H1 (cell line): ENCODE data around the gene UBAP1.

Source experiments
- CEBPB ChIP-seq: IDR thresholded peaks from 2 replicates; pipeline ENCODE4 v1.6.1; 2012; ENCODE audit warnings: low read depth, low read length
- EP300 ChIP-seq, 2 experiments: IDR thresholded peaks; 1 replicate in 1 of 2; 2 replicates in 1 of 2; pipeline ENCODE4 v1.6.1; 2011 to 2012; ENCODE audit warnings: low read depth in 2 of 2, low read length in 2 of 2, mild to moderate bottlenecking in 2 of 2, borderline replicate concordance in 1 of 2, inconsistent platforms in 1 of 2, moderate library complexity in 1 of 2
- EZH2 ChIP-seq: fragments of 200-600 bp; sonication (generic); IDR thresholded peaks from 2 replicates; pipeline ENCODE4 v1.7.1; 2012; ENCODE audit warnings: low read depth, mild to moderate bottlenecking, moderate library complexity, low read length, inconsistent platforms; ENCODE audit not compliant: severe bottlenecking
- HDAC2 ChIP-seq, 2 experiments: fragments of 300-600 bp in 1 of 2; sonication (generic) in 1 of 2; IDR thresholded peaks; 2 replicates each; pipeline ENCODE4 v1.6.1; 2011 to 2012; ENCODE audit warnings: low read depth in 2 of 2, low read length in 2 of 2, mild to moderate bottlenecking in 2 of 2, moderate library complexity in 2 of 2, borderline replicate concordance in 1 of 2, inconsistent platforms in 1 of 2
- JUN ChIP-seq: IDR thresholded peaks from 2 replicates; pipeline ENCODE4 v1.6.1; 2011; ENCODE audit warnings: low read depth, mild to moderate bottlenecking, improper control_type of control experiment, low read length
- JUND ChIP-seq: IDR thresholded peaks from 2 replicates; pipeline ENCODE4 v1.6.1; 2011; ENCODE audit warnings: mild to moderate bottlenecking, improper control_type of control experiment, low read length
- POLR2A ChIP-seq, 2 experiments: IDR thresholded peaks; 1 replicate in 1 of 2; 2 replicates in 1 of 2; pipeline ENCODE4 v1.6.1; 2011; ENCODE audit warnings: low read depth in 2 of 2, low read length in 2 of 2, mild to moderate bottlenecking in 2 of 2; ENCODE audit errors: control extremely low read depth in 1 of 2
- RAD21 ChIP-seq, 2 experiments: IDR thresholded peaks in 1 of 2; conservative IDR thresholded peaks in 1 of 2; 2 replicates each; pipeline ENCODE4 v1.6.1; 2011; ENCODE audit warnings: low read depth in 2 of 2, low read length in 2 of 2, improper control_type of control experiment in 1 of 2, inconsistent platforms in 1 of 2, mild to moderate bottlenecking in 1 of 2, moderate library complexity in 1 of 2
- SRF ChIP-seq: IDR thresholded peaks from 2 replicates; pipeline ENCODE4 v1.6.1; 2011; ENCODE audit warnings: mild to moderate bottlenecking, low read depth, low read length, moderate library complexity
- TAF7 ChIP-seq: optimal IDR thresholded peaks from 2 replicates; pipeline ENCODE3; 2011; ENCODE audit warnings: low read depth, mild to moderate bottlenecking, inconsistent platforms, low read length, moderate library complexity, borderline replicate concordance
- TBP ChIP-seq: IDR thresholded peaks from 2 replicates; pipeline ENCODE4 v1.6.1; 2011; ENCODE audit warnings: low read depth, low read length, improper control_type of control experiment
- YY1 ChIP-seq: IDR thresholded peaks from 2 replicates; pipeline ENCODE4 v1.6.1; 2011; ENCODE audit warnings: low read depth, mild to moderate bottlenecking, low read length
- TF ChIP-seq, protein P1 (sequence below): IDR thresholded peaks from 2 replicates; pipeline ENCODE4 v1.6.1; 2011; ENCODE audit warnings: low read length, improper control_type of control experiment
- TF ChIP-seq, protein P2 (sequence below), 3 experiments: IDR thresholded peaks; 1 replicate in 2 of 3; 2 replicates in 1 of 3; pipeline versions ENCODE4 v1.5.1 to v1.6.1; 2011; ENCODE audit warnings: low read length in 3 of 3, mild to moderate bottlenecking in 3 of 3, inconsistent platforms in 2 of 3, low read depth in 1 of 3, moderate library complexity in 1 of 3; ENCODE audit not compliant: insufficient read depth in 1 of 3; ENCODE audit errors: control extremely low read depth in 1 of 3

DNA sequence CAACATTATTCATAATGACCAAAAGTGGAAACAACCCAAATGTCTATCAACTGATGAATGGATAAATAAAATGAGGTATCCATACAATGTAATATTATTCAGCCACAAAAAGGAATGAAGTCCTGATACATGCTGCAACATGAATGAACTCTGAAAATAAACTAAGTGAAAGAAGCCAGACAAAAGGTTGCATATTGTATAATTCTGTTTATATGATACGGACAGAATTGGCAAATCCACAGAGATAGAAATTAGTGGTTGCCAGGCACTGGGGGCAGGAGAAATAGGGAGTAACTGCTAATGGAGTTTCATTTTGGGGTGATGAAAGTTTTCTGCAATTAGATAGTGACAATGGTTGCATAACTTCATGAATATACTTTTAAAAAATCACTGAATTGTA lies 103.3 kb downstream of the UBAP1 start:
- TF ChIP-seq JUN (no peak), EZH2 (no peak), TAF7 (no peak), SRF (no peak), POLR2A (IDR thresholded peaks at IDR 0.05; ENCODE audit: control extremely low read depth in 1 of 2, low read depth in 2 of 2, low read length in 2 of 2) (no peak), EP300 (IDR thresholded peaks at IDR 0.05; ENCODE audit: borderline replicate concordance in 1 of 2, low read depth in 2 of 2, low read length in 2 of 2) (no peak), TBP (no peak), YY1 (no peak), CEBPB (no peak), RAD21 (IDR thresholded peaks at IDR 0.05 in 1 of 2, conservative IDR thresholded peaks at IDR 0.05 in 1 of 2; ENCODE audit: low read depth in 2 of 2, low read length in 2 of 2) (no peak), JUND (no peak), HDAC2 (IDR thresholded peaks at IDR 0.05; ENCODE audit: borderline replicate concordance in 1 of 2, low read depth in 2 of 2, low read length in 2 of 2) (no peak)
- TF ChIP-seq, protein P1, sequence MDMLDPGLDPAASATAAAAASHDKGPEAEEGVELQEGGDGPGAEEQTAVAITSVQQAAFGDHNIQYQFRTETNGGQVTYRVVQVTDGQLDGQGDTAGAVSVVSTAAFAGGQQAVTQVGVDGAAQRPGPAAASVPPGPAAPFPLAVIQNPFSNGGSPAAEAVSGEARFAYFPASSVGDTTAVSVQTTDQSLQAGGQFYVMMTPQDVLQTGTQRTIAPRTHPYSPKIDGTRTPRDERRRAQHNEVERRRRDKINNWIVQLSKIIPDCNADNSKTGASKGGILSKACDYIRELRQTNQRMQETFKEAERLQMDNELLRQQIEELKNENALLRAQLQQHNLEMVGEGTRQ, result no peak
- TF ChIP-seq, protein P2, sequence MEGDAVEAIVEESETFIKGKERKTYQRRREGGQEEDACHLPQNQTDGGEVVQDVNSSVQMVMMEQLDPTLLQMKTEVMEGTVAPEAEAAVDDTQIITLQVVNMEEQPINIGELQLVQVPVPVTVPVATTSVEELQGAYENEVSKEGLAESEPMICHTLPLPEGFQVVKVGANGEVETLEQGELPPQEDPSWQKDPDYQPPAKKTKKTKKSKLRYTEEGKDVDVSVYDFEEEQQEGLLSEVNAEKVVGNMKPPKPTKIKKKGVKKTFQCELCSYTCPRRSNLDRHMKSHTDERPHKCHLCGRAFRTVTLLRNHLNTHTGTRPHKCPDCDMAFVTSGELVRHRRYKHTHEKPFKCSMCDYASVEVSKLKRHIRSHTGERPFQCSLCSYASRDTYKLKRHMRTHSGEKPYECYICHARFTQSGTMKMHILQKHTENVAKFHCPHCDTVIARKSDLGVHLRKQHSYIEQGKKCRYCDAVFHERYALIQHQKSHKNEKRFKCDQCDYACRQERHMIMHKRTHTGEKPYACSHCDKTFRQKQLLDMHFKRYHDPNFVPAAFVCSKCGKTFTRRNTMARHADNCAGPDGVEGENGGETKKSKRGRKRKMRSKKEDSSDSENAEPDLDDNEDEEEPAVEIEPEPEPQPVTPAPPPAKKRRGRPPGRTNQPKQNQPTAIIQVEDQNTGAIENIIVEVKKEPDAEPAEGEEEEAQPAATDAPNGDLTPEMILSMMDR (IDR thresholded peaks at IDR 0.05; ENCODE audit: control extremely low read depth in 1 of 3, insufficient read depth in 1 of 3, low read depth in 1 of 3, low read length in 3 of 3), result no peak
